GM10248 (cell line): ENCODE results near the gene KCNJ4.

Experiments
- CTCF ChIA-PET: fragments of 300-600 bp; sonication (Branson Sonifier 250); formaldehyde crosslinking; extraction: SDS; loops from one replicate; lab custom pipeline; 2021; ENCODE audit warnings: antibody characterized with exemption; lab: Yijun Ruan, JAX
- POLR2A ChIA-PET: fragments of 350-650 bp; sonication (Branson Sonifier 250); formaldehyde crosslinking; extraction: SDS; loops from one replicate; lab custom pipeline; 2020; ENCODE audit warnings: antibody characterized with exemption; lab: Yijun Ruan, JAX
- DNase-seq: peaks from one replicate; pipeline ENCODE4 v3.0.0; 2012; ENCODE audit errors: extremely low spot score
- CTCF ChIP-seq: IDR thresholded peaks from 2 replicates; pipeline ENCODE4 v1.5.1; 2012; ENCODE audit warnings: mild to moderate bottlenecking, low read depth; ENCODE audit errors: extremely low read depth, missing control alignments, control extremely low read depth

The KCNJ4 gene

GRCh38 chr22:38491707-38492348, 36.8 kb upstream of the KCNJ4 start:
- POLR2A ChIA-PET, result interaction anchor here (0.8 kb wide), 1 partner anchor 11 kb away, joined by 3 read pairs; no protein-coding TSS in a partner anchor

GRCh38 chr22:38490915-38491314, 35.9 kb upstream of the KCNJ4 start:
- ChIA-PET CTCF (interaction anchor here (1.5 to 2.1 kb wide), 2 partner anchors 8 to 15 kb away, joined by 4 to 5 read pairs; no protein-coding TSS in a partner anchor), POLR2A (interaction anchor here (1.2 kb wide), 1 partner anchor 12 kb away, joined by 4 read pairs; no protein-coding TSS in a partner anchor)
- DNase-seq, result no peak
- TF ChIP-seq CTCF, result no peak

More at GRCh38 chr22:38491707-38492348, 36.8 kb upstream of the KCNJ4 start:
- no peak for DNase-seq
- CTCF ChIA-PET, result interaction anchor here (2.1 kb wide), 1 partner anchor 16 kb away, joined by 4 read pairs; no protein-coding TSS in a partner anchor
- TF ChIP-seq CTCF, result no peak

GRCh38 chr22:38490475-38490874, 35.5 kb upstream of the KCNJ4 start:
- CTCF ChIA-PET, result interaction anchor here (1.5 to 2.1 kb wide), 3 partner anchors 9 to 76 kb away, joined by 3 to 5 read pairs (median 4); no protein-coding TSS in a partner anchor
- no peak for TF ChIP-seq CTCF
- POLR2A ChIA-PET, result interaction anchor here (1.2 kb wide), 2 partner anchors 8 to 12 kb away, joined by 3 to 4 read pairs; no protein-coding TSS in a partner anchor
- DNase-seq, result no peak

- POLR2A ChIA-PET, result interaction anchor here (1.2 kb wide), 2 partner anchors 9 to 13 kb away, joined by 3 to 4 read pairs; no protein-coding TSS in a partner anchor
- DNase-seq, result no peak
- no peak for TF ChIP-seq CTCF
- CTCF ChIA-PET, result interaction anchor here (0.8 to 1.5 kb wide), 4 partner anchors 9 to 75 kb away, joined by 3 to 5 read pairs (median 3); no protein-coding TSS in a partner anchor
These were observed 34.7 kb upstream of the KCNJ4 start for GRCh38 chr22:38489561-38490145.

- no peak for DNase-seq
- ChIA-PET POLR2A (interaction anchor here (1.2 kb wide), 1 partner anchor 10 kb away, joined by 3 read pairs; no protein-coding TSS in a partner anchor), CTCF (interaction anchor here (0.8 to 1.5 kb wide), 3 partner anchors 13 to 75 kb away, joined by 3 read pairs; no protein-coding TSS in a partner anchor)
- no peak for TF ChIP-seq CTCF
These were observed 34.1 kb upstream of the KCNJ4 start for GRCh38 chr22:38489142-38489541.

- CTCF ChIA-PET, result interaction anchor here (1.5 kb wide), 1 partner anchor 13 kb away, joined by 3 read pairs; no protein-coding TSS in a partner anchor
- no peak for TF ChIP-seq CTCF
- POLR2A ChIA-PET, result interaction anchor here (0.6 kb wide), 1 partner anchor 9 kb away, joined by 9 read pairs; no protein-coding TSS in a partner anchor
- DNase-seq, result no peak
These were observed 32.9 kb upstream of the KCNJ4 start for GRCh38 chr22:38487946-38488345.
